Measurements from ENCODE around the gene RAD52. TPM values are rescaled to one million over a fixed set of nuclear protein-coding genes. Genes with fewer than 3 reads are reported as not detected.

Gene RAD52
- total RNA-seq, 1 experiment from 2014 or later = 53.9 TPM

DNA sequence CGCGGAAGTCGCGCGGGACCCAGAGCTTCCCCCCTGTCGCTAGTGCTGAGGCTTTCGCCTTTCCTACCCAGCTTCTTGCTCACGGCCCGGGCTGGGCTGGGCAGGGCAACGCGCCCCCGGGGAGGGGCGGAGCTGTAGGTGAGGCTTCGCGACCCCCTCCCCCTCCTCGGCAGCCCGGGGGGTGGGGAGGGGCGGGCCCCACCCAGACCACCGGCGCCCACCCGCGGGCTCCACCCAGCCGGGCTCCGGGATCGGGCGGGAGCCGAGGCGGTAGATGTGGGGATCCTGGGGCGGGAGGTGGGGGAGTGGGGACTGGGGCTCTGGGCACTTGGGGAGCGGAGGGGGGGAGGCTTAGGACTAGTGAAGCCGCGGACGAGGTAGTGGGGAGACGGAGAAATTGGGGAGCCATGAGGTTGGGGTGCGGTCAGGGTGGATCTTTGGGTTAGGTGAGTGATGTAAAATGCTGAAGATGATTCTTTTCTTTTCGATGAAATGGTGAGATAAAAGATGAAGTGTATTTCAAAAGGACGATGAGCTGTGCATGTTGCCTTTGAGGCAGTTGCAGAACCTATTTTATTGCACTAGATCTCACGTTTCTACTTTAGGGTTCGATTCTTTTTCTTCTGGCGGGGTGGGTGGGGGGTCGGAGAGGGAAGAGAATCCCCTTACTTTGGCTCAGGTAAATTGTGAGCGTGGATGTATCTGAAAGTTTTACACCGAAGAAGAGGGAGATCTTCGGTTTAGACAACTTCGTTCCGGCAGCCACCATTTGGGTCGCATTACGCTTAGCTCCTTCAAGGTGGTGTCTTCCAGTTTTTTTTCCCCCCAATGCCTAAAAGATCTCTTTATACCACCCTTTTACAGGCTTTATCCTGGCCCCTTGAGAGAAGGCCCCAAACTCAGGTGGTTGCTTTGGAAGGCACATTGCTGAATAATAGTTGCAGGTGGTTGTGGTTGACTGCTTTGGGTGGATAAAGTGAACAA, 42.1 kb upstream of the RAD52 start:
- Mint-ChIP-seq H3K27me3 (ENCODE audit: insufficient read depth, unreplicated experiment) (no peaks in the 10 kb centered on the region), H3K4me3 (ENCODE audit: unreplicated experiment) (peak overlapping the region; percentile 84), H3K4me1 (ENCODE audit: low read depth, unreplicated experiment) (peaks cover 41% of the 10 kb centered on the region), H3K27ac (ENCODE audit: unreplicated experiment) (peak overlapping the region; percentile 84), H3K9me3 (ENCODE audit: unreplicated experiment) (no peaks in the 10 kb centered on the region), H3K36me3 (ENCODE audit: insufficient read depth, unreplicated experiment) (peaks cover 22% of the 10 kb centered on the region)
- Histone ChIP-seq H3K27me3 (replicated peaks; ENCODE audit: control insufficient read depth, insufficient read depth, low read length) (no peaks in the 10 kb centered on the region), H3K4me1 (peaks cover 26% of the 10 kb centered on the region), H3K9me3 (no peaks in the 10 kb centered on the region), H3K4me3 (ENCODE audit: low read depth, low read length) (peak overlapping the region; percentile 80), H3K36me3 (ENCODE audit: control insufficient read depth, insufficient read depth, low read length) (no peaks in the 10 kb centered on the region)
- no peak for TF ChIP-seq CTCF (IDR thresholded peaks at IDR 0.05; ENCODE audit: insufficient read depth in 1 of 2, low read depth in 1 of 2, low read length in 1 of 2, severe bottlenecking in 1 of 2, unreplicated experiment in 1 of 2)
- POLR2A ChIA-PET = interaction anchor here (0.5 to 2.8 kb wide), 10 partner anchors 23 to 679 kb away, joined by 3 to 19 read pairs (median 4); partner anchors contain the start of gene RAD52
- intact Hi-C loops (cut with micrococcal nuclease; ENCODE audit: unreplicated experiment) = loop anchor here (2.0 to 5.0 kb wide), 3 partner anchors 61 to 421 kb away; no protein-coding TSS in a partner anchor
- peak in 1 of 2 experiments; percentile 31 for DNase-seq
- CTCF ChIA-PET = interaction anchor here (0.6 to 2.6 kb wide), 5 partner anchors 9 to 539 kb away, joined by 3 to 18 read pairs (median 5); partner anchors contain the start of gene RAD52
- TSS peak; percentile 73 for BruUV-seq (replicated peaks)

DNA sequence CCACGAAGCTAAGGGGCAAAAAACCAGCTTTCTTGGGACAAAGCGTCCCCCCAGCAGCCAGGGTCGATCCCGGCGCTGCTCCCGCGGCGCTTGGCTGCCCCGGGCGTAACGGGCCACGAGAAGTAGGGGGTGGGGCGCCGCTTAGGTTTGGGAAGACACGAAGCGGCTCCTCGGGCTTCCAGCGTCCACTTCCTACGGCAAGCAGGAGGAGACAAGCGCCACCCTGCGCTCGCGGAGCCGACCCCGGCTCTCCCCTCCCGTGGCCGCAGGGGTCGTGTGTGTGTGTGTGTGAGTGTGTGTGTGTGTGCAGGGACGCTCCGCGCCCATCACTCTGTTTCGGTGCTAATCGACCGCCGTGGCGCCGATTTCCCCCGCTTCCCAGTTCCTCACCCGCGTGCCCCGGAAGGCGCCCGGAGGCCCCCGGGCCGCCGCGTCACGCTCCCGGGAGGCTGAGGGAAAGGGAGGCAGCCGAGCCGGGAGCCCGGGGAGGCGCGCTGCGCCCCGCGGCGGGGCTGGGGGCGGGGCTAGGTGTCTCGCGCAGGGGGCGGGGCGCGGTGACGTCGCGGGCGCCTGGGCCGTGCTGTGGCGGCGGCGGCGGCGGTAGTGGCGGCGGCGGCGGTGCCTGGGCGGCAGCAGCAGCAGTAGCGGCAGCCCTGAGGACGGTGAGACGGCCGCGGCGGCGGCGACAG, 41.3 kb upstream of the RAD52 start, which contains the start of gene ERC1:
Gene ERC1 (plus strand): TSS at position 563 of the 689 bp plus-strand sequence. CDS start 36,681 bp downstream, outside the sequence.
- intact Hi-C loops (cut with micrococcal nuclease; ENCODE audit: unreplicated experiment) = loop anchor here (1.0 to 5.0 kb wide), 4 partner anchors 42 to 420 kb away; partner anchors contain the start of gene RAD52
- peak within 1 kb of the TSS; percentile 84 for H3K4me3 Mint-ChIP-seq (ENCODE audit: unreplicated experiment)
- peaks cover 40% of the 10 kb centered on the region for H3K4me1 Mint-ChIP-seq (ENCODE audit: low read depth, unreplicated experiment)
- BruUV-seq (replicated peaks) = no TSS peak
- peaks cover 22% of the 10 kb centered on the region for H3K36me3 Mint-ChIP-seq (ENCODE audit: insufficient read depth, unreplicated experiment)
- H3K36me3 ChIP-seq (ENCODE audit: control insufficient read depth, insufficient read depth, low read length) = no peaks in the 10 kb centered on the region
- POLR2A ChIA-PET = interaction anchor here (0.5 to 2.8 kb wide), 4 partner anchors 22 to 592 kb away, joined by 3 to 19 read pairs (median 5); partner anchors contain the start of gene RAD52
- CTCF ChIA-PET = interaction anchor here (0.5 to 2.6 kb wide), 5 partner anchors 8 to 535 kb away, joined by 3 to 18 read pairs (median 6); partner anchors contain the start of gene RAD52
- H3K9me3 ChIP-seq = no peaks in the 10 kb centered on the region
- no peaks in the 10 kb centered on the region for H3K27me3 ChIP-seq (replicated peaks; ENCODE audit: control insufficient read depth, insufficient read depth, low read length)
- H3K4me1 ChIP-seq = peaks cover 26% of the 10 kb centered on the region
- H3K4me3 ChIP-seq (ENCODE audit: low read depth, low read length) = peak within 1 kb of the TSS; percentile 80
- peak; percentile 93 to 97 for DNase-seq
- peak within 1 kb of the TSS; percentile 91 for H3K27ac Mint-ChIP-seq (ENCODE audit: unreplicated experiment)
- H3K27me3 Mint-ChIP-seq (ENCODE audit: insufficient read depth, unreplicated experiment) = no peaks in the 10 kb centered on the region
- peak in 1 of 2 experiments; percentile 9 for TF ChIP-seq CTCF (IDR thresholded peaks at IDR 0.05; ENCODE audit: insufficient read depth in 1 of 2, low read depth in 1 of 2, low read length in 1 of 2, severe bottlenecking in 1 of 2, unreplicated experiment in 1 of 2)
- no peaks in the 10 kb centered on the region for H3K9me3 Mint-ChIP-seq (ENCODE audit: unreplicated experiment)
